GM12891 (cell line): ENCODE results near the gene MEF2B.

Source experiments
- POLR2A ChIP-seq: IDR thresholded peaks from 2 replicates; pipeline ENCODE4 v1.6.1; 2011; ENCODE audit warnings: low read depth, low read length, control low read depth
- POLR2AphosphoS5 ChIP-seq: IDR thresholded peaks from 2 replicates; pipeline ENCODE4 v1.6.1; 2011; ENCODE audit warnings: low read depth, low read length, control low read depth
- POU2F2 ChIP-seq: IDR thresholded peaks from 2 replicates; pipeline ENCODE4 v1.6.1; 2011; ENCODE audit warnings: low read depth, mild to moderate bottlenecking, control low read depth, low read length, moderate library complexity
- SPI1 ChIP-seq: IDR thresholded peaks from 2 replicates; pipeline ENCODE4 v1.6.1; 2011; ENCODE audit warnings: low read depth, low read length, control low read depth
- TAF1 ChIP-seq: IDR thresholded peaks from 2 replicates; pipeline ENCODE4 v1.6.1; 2011; ENCODE audit warnings: low read depth, low read length, control low read depth

DNA sequence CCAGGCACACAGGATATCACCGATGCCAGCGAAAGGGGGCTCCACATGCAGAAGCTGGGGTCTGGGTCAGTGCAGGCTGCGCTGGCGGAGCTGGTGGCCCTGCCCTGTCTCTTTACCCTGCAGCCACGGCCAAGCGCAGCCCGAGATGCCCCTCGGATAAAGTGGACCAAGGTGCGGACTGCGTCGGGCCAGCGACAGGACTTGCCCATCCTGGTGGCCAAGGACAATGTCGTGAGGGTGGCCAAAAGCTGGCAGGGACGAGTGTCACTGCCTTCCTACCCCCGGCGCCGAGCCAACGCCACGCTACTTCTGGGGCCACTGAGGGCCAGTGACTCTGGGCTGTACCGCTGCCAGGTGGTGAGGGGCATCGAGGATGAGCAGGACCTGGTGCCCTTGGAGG lies 48.8 kb upstream of the MEF2B start:
- TF ChIP-seq POLR2AphosphoS5 (no peak), POLR2A (no peak), TAF1 (no peak), POU2F2 (no peak), SPI1 (no peak)
